GM19438 (cell line): ENCODE results near the gene NCAPD3.
"Not testable (repeated sequence)": the region's sequence is repeated elsewhere in the genome, so short reads cannot be mapped to it uniquely, and the experiment has no call there.

Experiments
- ATAC-seq: cut with Tn5 transposase; IDR thresholded peaks from one replicate; pipeline ENCODE4 v1.9.1; 2021; ENCODE audit warnings: low read depth; ENCODE audit not compliant: unreplicated experiment

NCAPD3 gene

GRCh38 chr11:134139303-134139872 lies 84.4 kb downstream of the NCAPD3 start:
- no peak for ATAC-seq

DNA sequence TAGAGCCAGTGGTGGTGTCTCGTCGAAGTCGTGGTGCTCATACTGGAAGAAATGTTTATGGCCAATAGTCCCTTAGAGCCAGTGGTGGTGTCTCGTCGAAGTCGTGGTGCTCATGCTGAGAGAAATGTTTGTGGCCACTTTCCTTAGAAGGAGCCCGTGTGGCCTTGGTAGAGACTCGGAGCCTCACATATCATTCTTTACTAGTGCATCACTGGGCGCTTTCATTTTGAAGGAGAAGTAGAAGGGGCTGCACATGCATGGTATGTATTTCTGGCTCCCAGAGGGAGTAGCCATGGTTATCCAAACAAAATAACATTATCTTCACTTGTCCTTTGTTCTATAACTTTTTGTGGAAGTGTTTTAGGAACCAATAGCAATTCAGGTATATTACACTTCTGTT lies 85.4 kb downstream of the NCAPD3 start:
- no peak for ATAC-seq

- ATAC-seq: no peak
Observed at GRCh38 chr11:134134167-134134566, 89.6 kb downstream of the NCAPD3 start.

DNA sequence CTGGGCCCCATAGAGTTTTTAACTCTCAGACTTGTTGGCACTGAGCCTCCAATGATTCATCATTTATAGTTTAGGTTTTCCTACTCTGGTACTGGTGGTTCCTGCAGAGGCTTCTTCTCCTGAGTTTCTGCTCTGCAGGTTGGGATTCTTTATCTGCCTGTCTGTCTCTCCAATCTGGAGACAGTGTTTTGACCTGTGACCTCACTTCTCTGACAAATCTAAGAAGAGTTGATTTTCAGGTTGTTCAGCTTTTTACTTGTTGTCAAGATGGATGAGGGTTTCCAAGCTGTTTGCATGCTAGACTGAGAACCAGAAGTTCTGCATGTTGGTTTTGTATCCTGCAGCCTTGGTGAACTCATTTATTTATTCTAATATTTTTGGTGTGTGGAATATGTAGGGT lies 91.0 kb downstream of the NCAPD3 start:
- no peak for ATAC-seq

DNA sequence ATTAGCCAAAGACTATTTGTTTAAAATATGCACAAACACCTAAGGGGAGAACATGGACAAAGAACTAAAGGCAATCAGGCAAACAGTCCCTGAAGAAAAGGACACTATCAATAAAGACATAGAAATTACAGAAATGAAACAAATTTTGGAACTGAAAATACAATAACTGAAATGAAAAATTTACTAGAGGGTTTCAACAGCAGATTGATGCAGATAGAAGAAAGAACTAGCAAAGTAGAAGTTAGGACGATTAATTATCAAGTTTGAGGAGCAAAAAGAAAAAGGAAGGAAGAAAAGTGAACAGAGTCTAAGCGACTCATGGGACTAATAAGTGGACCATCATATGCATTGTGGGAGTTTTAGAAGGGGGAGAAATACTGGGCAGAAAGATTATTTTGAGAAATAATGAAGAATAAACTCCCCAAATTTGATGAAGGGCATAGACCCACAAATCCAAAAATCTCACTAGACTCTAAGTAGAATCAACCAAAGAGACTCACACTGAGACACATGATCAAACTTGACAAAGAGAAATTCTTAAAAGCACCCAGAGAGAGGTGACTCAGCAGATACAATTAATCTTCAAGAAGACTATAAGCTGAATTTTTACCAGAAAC lies 92.0 kb downstream of the NCAPD3 start:
- no peak for ATAC-seq

DNA sequence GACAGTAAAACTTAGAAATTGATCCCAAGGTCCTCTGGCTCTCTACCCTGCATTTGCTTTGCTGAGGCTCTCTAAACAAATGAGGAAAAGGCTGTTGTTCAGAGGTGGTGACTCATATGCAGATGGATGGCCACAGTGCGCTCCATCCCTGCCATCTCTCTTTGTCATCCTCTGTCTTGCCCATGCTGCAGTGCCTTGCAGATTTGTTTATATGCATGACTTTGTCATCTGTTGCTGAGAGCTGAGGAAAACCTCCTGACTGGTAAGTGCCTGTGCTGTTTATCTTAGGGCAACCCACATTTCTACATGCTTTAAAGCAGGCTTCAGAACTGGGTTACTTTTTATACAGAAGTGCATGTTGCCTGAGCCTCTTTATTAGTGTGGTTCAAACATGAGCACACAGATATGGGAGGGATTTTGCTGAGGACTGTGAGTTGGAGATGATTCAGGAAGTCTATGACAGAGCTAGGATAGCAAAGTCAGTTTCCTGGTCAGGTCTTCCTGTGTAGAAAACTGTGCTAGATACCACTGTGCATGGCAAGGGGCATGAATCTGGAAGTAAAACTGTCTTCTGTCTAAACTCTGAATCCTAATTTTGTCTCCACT lies 97.4 kb downstream of the NCAPD3 start:
- no peak for ATAC-seq

DNA sequence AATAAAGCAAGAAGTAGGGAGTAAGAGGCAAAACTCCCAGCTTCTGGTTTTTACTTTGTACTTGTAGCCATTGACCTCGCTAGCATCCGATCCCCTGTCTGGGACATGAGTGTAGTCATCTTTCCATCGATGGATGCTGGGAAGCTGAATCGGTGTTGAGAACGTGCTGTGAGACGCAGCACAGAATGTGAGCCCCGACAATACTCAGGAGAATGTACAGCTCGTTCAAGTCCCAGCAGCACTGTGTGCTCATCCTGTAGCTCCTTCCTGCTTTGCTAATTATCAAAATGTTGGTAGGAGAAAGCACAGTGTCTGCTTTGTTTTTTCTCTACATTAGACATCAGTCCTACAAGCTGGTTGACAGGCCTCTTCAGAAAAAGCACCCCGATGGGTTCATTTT lies 98.3 kb downstream of the NCAPD3 start:
- ATAC-seq: no peak

DNA sequence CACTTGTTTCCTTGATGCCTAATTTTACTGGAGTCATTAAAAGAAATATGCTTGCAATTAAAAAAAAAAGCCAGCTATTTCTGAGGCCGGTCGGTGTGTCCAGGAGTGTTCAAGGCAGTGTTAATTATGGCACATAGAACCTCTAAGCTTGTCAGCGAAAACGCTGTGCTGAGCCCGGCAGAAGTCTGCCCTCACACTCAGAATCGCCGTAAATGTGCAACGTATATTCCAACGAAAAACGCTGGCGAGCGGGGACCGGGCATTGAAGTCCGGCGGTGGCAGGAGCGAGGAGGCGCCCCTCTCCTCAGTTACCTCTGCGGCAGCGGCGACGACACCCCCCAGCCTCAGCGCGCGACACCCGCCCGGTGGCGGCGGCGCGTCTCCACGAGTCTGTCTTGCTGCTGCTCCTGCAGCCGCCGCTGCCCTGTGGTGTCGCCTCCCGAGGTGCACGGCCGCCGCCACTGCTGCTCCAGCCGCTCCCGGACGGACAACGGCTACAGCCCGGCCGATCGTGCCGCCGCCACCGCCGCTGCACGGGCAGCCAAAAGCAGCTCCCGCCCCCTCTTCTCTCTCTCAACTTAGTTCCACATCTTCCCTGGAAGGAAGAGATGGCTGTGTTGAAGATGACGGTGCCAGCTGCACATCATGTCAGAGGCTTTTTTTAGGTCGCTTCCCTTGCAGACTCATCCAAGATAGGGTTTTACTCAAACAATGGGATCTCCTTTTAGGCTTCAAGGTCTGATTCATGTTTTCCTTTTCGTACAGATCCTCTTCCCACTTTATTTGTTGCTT lies 98.9 kb downstream of the NCAPD3 start:
- no peak for ATAC-seq

- no peak for ATAC-seq
Observed at GRCh38 chr11:134120921-134121526, 102.7 kb downstream of the NCAPD3 start.

DNA sequence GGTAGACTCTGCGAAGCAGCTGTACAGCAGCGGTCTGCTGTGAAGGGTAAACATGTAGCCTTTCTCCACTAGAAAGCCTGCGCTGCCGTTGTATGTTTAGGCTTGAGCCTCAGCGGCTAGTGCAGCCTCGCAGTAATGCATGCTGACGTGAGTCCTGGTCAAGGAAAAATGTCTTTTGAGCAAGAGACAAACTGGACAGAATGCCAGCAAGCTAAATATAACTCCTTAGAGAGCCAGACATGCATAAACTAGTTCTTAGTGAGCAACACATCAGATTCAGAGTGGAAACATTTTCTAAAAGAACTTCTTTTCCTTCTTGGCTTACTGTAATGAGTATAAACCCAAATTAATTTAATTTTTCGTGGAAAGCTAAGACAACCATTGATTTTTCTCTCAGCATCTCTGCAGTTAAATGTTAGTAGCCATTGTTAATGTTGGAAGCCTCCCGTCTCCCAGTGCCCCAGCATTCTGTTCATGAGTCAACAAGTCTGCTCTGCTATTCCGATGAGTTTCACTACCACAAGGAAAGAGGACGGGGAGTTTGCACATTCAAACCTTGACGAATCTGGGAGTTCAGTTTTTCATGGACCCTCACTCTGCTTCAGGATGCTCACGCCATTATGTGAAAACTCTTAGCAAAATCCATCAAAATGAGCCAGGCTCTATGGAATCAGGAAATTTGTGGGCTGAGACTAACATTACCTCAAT lies 103.5 kb downstream of the NCAPD3 start:
- ATAC-seq: no peak

- no peak for ATAC-seq
Observed at GRCh38 chr11:134119094-134119493, 104.7 kb downstream of the NCAPD3 start.

DNA sequence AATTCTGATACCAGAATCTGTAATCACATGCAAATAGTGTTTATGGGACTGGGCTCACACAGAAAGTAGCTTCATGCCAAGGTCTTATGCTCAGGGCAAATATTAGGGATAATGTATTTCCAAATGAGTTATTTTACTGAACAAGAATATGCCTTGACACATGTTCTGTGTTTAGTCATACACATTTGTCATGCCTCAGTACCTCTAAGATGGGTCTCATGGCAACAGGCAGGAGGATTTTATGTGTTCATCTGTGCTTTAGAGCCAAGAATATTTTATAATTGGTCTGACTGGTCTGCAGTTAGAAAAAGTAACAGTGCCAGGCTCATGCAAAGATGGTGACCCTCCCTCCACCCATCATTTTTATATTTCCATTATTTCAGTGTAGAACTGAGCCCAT lies 105.8 kb downstream of the NCAPD3 start:
- no peak for ATAC-seq

DNA sequence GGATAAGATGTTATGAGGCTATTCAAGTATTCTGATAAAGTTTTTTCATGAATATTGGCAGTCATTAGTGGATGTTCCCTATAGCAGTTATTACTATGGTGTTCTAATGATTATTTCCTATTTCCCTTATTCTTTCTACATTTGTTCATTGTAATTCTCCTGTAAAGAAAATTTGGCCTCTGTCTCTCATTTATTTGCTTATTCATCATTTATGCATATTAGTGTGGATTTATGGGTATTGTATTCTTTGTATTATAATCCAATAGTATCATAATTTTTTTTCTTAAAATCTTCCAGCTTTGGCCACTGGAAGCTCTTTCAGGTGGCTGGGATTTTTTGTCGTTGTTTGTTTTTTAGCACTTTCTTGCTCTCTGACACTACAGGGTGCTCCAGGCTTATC lies 107.6 kb downstream of the NCAPD3 start:
- no peak for ATAC-seq

DNA sequence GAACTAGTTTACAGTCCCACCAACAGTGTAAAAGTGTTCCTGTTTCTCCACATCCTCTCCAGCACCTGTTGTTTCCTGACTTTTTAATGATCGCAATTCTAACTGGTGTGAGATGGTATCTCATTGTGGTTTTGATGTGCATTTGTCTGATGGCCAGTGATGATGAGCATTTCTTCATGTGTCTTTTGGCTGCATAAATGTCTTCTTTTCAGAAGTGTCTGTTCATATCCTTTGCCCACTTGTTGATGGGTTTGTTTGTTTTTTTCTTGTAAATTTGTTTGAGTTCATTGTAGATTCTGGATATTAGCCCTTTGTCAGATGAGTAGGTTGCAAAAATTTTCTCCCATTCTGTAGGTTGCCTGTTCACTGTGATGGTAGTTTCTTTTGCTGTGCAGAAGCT lies 110.0 kb downstream of the NCAPD3 start:
- not testable (repeated sequence) for ATAC-seq

- ATAC-seq: no peak
Observed at GRCh38 chr11:134110252-134110815, 113.4 kb downstream of the NCAPD3 start.
